ENCODE results near the gene RPL36. TPM values are rescaled to one million over a fixed set of nuclear protein-coding genes. Genes with fewer than 3 reads are reported as not detected.

The RPL36 gene
- total and polyA plus RNA-seq, 2 experiments from 2014 or later: 895 to 3,204 TPM

DNA sequence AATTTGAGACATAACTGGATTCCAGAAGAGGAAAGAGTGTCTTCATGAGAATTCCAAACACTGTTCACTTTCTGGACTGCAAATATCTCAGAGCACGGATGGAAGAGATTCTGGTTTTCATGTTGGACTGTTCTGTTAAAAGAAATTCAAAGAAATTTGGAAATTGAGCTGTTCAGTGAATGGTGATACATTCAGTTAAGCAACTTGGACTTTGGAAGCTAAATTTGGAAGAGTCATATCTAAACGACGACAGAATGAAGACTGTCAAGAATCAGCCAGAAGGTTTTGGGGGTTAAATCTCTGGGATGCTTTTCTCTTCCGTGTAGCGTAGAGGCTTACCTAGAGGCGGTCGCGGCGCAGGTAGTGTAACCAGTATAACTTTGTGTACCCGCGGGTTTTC lies 41.6 kb upstream of the RPL36 start:
- no peak for DNase-seq (ENCODE audit: low spot score)
- H3K36me3 ChIP-seq (ENCODE audit: insufficient read depth): peaks cover 57% of the 10 kb centered on the region

More for the DNA sequence above, 41.6 kb upstream of the RPL36 start:
- H3K9me3 Mint-ChIP-seq: no peaks in the 10 kb centered on the region
- H4K20me1 ChIP-seq (replicated peaks; ENCODE audit: insufficient read depth): peaks cover 52% of the 10 kb centered on the region
- H3K4me1 Mint-ChIP-seq: no peaks in the 10 kb centered on the region
- no peak overlapping the region for H3K4me3 Mint-ChIP-seq
- peaks cover 17% of the 10 kb centered on the region for H3F3A ChIP-seq (replicated peaks; ENCODE audit: low read depth)
- no peak for TF ChIP-seq ZNF331 (CRISPR knock-in tag; IDR thresholded peaks at IDR 0.05; ENCODE audit: low read depth)
- no peak for TF ChIP-seq JUNB (IDR thresholded peaks at IDR 0.05; ENCODE audit: unreplicated experiment)
- TF ChIP-seq STAT1 (IDR thresholded peaks at IDR 0.05; ENCODE audit: unreplicated experiment): no peak
- no peak for TF ChIP-seq CREB1 (CRISPR knock-in tag; IDR thresholded peaks at IDR 0.05; ENCODE audit: low read depth)
- TF ChIP-seq EZH2 (IDR thresholded peaks at IDR 0.05; ENCODE audit: low read depth, unreplicated experiment): no peak
- TF ChIP-seq, protein P1, sequence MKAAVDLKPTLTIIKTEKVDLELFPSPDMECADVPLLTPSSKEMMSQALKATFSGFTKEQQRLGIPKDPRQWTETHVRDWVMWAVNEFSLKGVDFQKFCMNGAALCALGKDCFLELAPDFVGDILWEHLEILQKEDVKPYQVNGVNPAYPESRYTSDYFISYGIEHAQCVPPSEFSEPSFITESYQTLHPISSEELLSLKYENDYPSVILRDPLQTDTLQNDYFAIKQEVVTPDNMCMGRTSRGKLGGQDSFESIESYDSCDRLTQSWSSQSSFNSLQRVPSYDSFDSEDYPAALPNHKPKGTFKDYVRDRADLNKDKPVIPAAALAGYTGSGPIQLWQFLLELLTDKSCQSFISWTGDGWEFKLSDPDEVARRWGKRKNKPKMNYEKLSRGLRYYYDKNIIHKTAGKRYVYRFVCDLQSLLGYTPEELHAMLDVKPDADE (IDR thresholded peaks at IDR 0.05): no peak
- TF ChIP-seq, protein P2, sequence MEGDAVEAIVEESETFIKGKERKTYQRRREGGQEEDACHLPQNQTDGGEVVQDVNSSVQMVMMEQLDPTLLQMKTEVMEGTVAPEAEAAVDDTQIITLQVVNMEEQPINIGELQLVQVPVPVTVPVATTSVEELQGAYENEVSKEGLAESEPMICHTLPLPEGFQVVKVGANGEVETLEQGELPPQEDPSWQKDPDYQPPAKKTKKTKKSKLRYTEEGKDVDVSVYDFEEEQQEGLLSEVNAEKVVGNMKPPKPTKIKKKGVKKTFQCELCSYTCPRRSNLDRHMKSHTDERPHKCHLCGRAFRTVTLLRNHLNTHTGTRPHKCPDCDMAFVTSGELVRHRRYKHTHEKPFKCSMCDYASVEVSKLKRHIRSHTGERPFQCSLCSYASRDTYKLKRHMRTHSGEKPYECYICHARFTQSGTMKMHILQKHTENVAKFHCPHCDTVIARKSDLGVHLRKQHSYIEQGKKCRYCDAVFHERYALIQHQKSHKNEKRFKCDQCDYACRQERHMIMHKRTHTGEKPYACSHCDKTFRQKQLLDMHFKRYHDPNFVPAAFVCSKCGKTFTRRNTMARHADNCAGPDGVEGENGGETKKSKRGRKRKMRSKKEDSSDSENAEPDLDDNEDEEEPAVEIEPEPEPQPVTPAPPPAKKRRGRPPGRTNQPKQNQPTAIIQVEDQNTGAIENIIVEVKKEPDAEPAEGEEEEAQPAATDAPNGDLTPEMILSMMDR (conservative IDR thresholded peaks at IDR 0.05; ENCODE audit: low read depth in 2 of 2): no peak
- no peak for TF ChIP-seq ZNF114 (CRISPR knock-in tag; IDR thresholded peaks at IDR 0.05)
- TF ChIP-seq EZH2phosphoT487 (IDR thresholded peaks at IDR 0.05; ENCODE audit: unreplicated experiment): no peak
- TF ChIP-seq, protein P3, sequence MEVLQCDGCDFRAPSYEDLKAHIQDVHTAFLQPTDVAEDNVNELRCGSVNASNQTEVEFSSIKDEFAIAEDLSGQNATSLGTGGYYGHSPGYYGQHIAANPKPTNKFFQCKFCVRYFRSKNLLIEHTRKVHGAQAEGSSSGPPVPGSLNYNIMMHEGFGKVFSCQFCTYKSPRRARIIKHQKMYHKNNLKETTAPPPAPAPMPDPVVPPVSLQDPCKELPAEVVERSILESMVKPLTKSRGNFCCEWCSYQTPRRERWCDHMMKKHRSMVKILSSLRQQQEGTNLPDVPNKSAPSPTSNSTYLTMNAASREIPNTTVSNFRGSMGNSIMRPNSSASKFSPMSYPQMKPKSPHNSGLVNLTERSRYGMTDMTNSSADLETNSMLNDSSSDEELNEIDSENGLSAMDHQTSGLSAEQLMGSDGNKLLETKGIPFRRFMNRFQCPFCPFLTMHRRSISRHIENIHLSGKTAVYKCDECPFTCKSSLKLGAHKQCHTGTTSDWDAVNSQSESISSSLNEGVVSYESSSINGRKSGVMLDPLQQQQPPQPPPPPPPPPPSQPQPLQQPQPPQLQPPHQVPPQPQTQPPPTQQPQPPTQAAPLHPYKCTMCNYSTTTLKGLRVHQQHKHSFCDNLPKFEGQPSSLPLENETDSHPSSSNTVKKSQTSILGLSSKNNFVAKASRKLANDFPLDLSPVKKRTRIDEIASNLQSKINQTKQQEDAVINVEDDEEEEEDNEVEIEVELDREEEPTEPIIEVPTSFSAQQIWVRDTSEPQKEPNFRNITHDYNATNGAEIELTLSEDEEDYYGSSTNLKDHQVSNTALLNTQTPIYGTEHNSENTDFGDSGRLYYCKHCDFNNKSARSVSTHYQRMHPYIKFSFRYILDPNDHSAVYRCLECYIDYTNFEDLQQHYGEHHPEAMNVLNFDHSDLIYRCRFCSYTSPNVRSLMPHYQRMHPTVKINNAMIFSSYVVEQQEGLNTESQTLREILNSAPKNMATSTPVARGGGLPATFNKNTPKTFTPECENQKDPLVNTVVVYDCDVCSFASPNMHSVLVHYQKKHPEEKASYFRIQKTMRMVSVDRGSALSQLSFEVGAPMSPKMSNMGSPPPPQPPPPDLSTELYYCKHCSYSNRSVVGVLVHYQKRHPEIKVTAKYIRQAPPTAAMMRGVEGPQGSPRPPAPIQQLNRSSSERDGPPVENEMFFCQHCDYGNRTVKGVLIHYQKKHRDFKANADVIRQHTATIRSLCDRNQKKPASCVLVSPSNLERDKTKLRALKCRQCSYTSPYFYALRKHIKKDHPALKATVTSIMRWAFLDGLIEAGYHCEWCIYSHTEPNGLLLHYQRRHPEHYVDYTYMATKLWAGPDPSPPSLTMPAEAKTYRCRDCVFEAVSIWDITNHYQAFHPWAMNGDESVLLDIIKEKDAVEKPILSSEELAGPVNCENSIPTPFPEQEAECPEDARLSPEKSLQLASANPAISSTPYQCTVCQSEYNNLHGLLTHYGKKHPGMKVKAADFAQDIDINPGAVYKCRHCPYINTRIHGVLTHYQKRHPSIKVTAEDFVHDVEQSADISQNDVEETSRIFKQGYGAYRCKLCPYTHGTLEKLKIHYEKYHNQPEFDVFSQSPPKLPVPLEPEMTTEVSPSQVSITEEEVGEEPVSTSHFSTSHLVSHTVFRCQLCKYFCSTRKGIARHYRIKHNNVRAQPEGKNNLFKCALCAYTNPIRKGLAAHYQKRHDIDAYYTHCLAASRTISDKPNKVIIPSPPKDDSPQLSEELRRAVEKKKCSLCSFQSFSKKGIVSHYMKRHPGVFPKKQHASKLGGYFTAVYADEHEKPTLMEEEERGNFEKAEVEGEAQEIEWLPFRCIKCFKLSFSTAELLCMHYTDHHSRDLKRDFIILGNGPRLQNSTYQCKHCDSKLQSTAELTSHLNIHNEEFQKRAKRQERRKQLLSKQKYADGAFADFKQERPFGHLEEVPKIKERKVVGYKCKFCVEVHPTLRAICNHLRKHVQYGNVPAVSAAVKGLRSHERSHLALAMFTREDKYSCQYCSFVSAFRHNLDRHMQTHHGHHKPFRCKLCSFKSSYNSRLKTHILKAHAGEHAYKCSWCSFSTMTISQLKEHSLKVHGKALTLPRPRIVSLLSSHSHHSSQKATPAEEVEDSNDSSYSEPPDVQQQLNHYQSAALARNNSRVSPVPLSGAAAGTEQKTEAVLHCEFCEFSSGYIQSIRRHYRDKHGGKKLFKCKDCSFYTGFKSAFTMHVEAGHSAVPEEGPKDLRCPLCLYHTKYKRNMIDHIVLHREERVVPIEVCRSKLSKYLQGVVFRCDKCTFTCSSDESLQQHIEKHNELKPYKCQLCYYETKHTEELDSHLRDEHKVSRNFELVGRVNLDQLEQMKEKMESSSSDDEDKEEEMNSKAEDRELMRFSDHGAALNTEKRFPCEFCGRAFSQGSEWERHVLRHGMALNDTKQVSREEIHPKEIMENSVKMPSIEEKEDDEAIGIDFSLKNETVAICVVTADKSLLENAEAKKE (CRISPR knock-in tag; IDR thresholded peaks at IDR 0.05): no peak
- TF ChIP-seq POLR2AphosphoS5 (IDR thresholded peaks at IDR 0.05; ENCODE audit: low read depth): no peak
- no peak for TF ChIP-seq NANOG (IDR thresholded peaks at IDR 0.05; ENCODE audit: borderline replicate concordance)
- TF ChIP-seq, protein P4, sequence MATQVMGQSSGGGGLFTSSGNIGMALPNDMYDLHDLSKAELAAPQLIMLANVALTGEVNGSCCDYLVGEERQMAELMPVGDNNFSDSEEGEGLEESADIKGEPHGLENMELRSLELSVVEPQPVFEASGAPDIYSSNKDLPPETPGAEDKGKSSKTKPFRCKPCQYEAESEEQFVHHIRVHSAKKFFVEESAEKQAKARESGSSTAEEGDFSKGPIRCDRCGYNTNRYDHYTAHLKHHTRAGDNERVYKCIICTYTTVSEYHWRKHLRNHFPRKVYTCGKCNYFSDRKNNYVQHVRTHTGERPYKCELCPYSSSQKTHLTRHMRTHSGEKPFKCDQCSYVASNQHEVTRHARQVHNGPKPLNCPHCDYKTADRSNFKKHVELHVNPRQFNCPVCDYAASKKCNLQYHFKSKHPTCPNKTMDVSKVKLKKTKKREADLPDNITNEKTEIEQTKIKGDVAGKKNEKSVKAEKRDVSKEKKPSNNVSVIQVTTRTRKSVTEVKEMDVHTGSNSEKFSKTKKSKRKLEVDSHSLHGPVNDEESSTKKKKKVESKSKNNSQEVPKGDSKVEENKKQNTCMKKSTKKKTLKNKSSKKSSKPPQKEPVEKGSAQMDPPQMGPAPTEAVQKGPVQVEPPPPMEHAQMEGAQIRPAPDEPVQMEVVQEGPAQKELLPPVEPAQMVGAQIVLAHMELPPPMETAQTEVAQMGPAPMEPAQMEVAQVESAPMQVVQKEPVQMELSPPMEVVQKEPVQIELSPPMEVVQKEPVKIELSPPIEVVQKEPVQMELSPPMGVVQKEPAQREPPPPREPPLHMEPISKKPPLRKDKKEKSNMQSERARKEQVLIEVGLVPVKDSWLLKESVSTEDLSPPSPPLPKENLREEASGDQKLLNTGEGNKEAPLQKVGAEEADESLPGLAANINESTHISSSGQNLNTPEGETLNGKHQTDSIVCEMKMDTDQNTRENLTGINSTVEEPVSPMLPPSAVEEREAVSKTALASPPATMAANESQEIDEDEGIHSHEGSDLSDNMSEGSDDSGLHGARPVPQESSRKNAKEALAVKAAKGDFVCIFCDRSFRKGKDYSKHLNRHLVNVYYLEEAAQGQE (IDR thresholded peaks at IDR 0.05; ENCODE audit: unreplicated experiment): no peak
- H3K4me3 ChIP-seq: no peak overlapping the region
- H3K4me2 ChIP-seq: no peak overlapping the region
- H3K27me3 ChIP-seq (ENCODE audit: insufficient read depth): no peaks in the 10 kb centered on the region
- no peaks in the 10 kb centered on the region for H3K9me2 ChIP-seq (ENCODE audit: insufficient read depth)
- H2AFZ ChIP-seq: no peak overlapping the region
- ATAC-seq: no peak
- H3K79me2 ChIP-seq (replicated peaks; ENCODE audit: insufficient read depth): peaks cover 42% of the 10 kb centered on the region
- peaks cover 92% of the 10 kb centered on the region for H3K36me3 Mint-ChIP-seq (ENCODE audit: low read depth)
- no peak overlapping the region for H3K27ac ChIP-seq (ENCODE audit: low read depth)
- H3K4me1 ChIP-seq (ENCODE audit: insufficient read depth): no peaks in the 10 kb centered on the region
- no peak overlapping the region for H3K27ac Mint-ChIP-seq
- no peaks in the 10 kb centered on the region for H3K27me3 Mint-ChIP-seq (ENCODE audit: insufficient read depth, low read depth, poor library complexity)
